ENCODE results near the gene C1orf232. TPM values are rescaled to one million over a fixed set of nuclear protein-coding genes. Genes with fewer than 3 reads are reported as not detected.

The C1orf232 gene
- total and polyA plus RNA-seq, 2 donors (not counting 3 experiments of a cell fraction or from before 2014, with no cell fraction given), result not detected

- ChIA-PET CTCF (interaction anchor here (1.4 to 2.1 kb wide), 2 partner anchors 10 to 54 kb away, joined by 4 to 10 read pairs; partner anchors contain the start of genes CEP85 and ZNF593), POLR2A (no interaction called here)
- intact Hi-C loops (cut with micrococcal nuclease), result no loop called here
- H3K27me3 ChIP-seq (ENCODE audit: control insufficient read depth in 2 of 2, insufficient read depth in 2 of 2, low read length in 2 of 2), result no peaks in the 10 kb centered on the region
- dilution Hi-C loops (cut with MboI; ENCODE audit: extremely low pct_ligation_motif_present, low sequenced_read_pairs), result no loop called here
- H2AFZ ChIP-seq (ENCODE audit: low read depth, low read length), result no peak overlapping the region
- no peaks in the 10 kb centered on the region for H3K9me3 ChIP-seq (replicated peaks; ENCODE audit: control insufficient read depth, insufficient read depth, low read length)
- H3K4me2 ChIP-seq (ENCODE audit: insufficient read depth, low read length), result no peak overlapping the region
- BruUV-seq (replicated peaks), result no TSS peak
- H3K27ac ChIP-seq (ENCODE audit: insufficient read depth, low read depth, low read length), result no peak overlapping the region
- H3K9me1 ChIP-seq (replicated peaks; ENCODE audit: control insufficient read depth, extremely low read depth, insufficient read depth, low read length), result no peaks in the 10 kb centered on the region
- H3K9ac ChIP-seq (replicated peaks; ENCODE audit: extremely low read depth, insufficient read depth, low read length), result no peak overlapping the region
- H4K20me1 ChIP-seq (replicated peaks; ENCODE audit: control insufficient read depth, extremely low read depth, insufficient read depth, low read length), result no peaks in the 10 kb centered on the region
- no peak overlapping the region for H3K4me3 ChIP-seq (replicated peaks in 1 of 3; ENCODE audit: insufficient read depth in 1 of 3, low read depth in 1 of 3, low read length in 3 of 3)
- FAIRE-seq, result no peak
- H3K4me1 ChIP-seq (ENCODE audit: control insufficient read depth, extremely low read depth, insufficient read depth, low read length), result no peaks in the 10 kb centered on the region
- no peaks in the 10 kb centered on the region for H3K79me2 ChIP-seq (ENCODE audit: control insufficient read depth, insufficient read depth, low read length)
- TF ChIP-seq GATA2 (IDR thresholded peaks at IDR 0.05; ENCODE audit: insufficient read depth, insufficient read length, low read depth, low read length) (no peak), POLR2AphosphoS5 (IDR thresholded peaks at IDR 0.05; ENCODE audit: insufficient read depth, low read depth, low read length) (no peak), EZH2 (IDR thresholded peaks at IDR 0.05; ENCODE audit: borderline replicate concordance, low read depth, low read length, severe bottlenecking) (no peak)
- TF ChIP-seq, protein P1, sequence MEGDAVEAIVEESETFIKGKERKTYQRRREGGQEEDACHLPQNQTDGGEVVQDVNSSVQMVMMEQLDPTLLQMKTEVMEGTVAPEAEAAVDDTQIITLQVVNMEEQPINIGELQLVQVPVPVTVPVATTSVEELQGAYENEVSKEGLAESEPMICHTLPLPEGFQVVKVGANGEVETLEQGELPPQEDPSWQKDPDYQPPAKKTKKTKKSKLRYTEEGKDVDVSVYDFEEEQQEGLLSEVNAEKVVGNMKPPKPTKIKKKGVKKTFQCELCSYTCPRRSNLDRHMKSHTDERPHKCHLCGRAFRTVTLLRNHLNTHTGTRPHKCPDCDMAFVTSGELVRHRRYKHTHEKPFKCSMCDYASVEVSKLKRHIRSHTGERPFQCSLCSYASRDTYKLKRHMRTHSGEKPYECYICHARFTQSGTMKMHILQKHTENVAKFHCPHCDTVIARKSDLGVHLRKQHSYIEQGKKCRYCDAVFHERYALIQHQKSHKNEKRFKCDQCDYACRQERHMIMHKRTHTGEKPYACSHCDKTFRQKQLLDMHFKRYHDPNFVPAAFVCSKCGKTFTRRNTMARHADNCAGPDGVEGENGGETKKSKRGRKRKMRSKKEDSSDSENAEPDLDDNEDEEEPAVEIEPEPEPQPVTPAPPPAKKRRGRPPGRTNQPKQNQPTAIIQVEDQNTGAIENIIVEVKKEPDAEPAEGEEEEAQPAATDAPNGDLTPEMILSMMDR (IDR thresholded peaks at IDR 0.05; ENCODE audit: extremely low read depth in 1 of 2, insufficient read depth in 1 of 2, low read depth in 1 of 2, low read length in 2 of 2), result no peak
- no peaks in the 10 kb centered on the region for H3K36me3 ChIP-seq (ENCODE audit: control insufficient read depth in 2 of 2, extremely low read depth in 1 of 2, insufficient read depth in 2 of 2, low read length in 2 of 2)
- no peak for DNase-seq (ENCODE audit: low read depth, low spot score)
These were observed 11.3 kb upstream of the C1orf232 start for GRCh38 chr1:26180010-26180506.

DNA sequence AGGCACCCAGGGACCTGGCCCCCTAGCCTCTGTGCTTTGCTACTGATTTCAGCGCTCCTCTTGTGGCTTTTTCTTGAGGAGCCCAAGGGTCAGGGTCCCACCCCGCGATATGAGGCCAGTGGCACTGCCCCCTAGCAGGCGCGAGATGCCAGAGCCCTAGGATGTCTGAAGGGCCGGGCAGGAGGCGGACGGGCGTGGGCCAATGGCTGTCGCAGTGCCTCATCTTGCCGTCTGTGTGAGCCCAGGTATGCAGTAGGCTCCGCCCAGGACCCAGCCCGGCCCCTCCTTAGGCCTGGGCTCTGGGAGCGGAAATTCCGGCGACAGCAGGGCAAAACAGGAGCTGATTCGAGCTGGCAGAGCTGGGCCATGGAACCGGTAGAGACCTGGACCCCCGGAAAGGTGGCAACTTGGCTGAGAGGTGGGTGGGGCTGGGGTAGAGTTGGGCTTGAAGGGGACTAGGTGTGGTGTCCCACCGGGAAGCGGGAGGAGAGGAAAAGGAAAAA lies 8.5 kb upstream of the C1orf232 start, which contains the start of gene CNKSR1:
Gene CNKSR1, plus strand, starts transcription at position 310 of the 503 bp plus-strand sequence. Its CDS starts 57 bp downstream, at position 367.
- H3K4me3 ChIP-seq (replicated peaks in 1 of 3; ENCODE audit: insufficient read depth in 1 of 3, low read depth in 1 of 3, low read length in 3 of 3), result no peak within 1 kb of the TSS
- intact Hi-C loops (cut with micrococcal nuclease), result no loop called here
- dilution Hi-C loops (cut with MboI; ENCODE audit: extremely low pct_ligation_motif_present, low sequenced_read_pairs), result no loop called here
- TF ChIP-seq POLR2AphosphoS5 (IDR thresholded peaks at IDR 0.05; ENCODE audit: insufficient read depth, low read depth, low read length), result no peak
- TF ChIP-seq, protein P1 (IDR thresholded peaks at IDR 0.05; ENCODE audit: extremely low read depth in 1 of 2, insufficient read depth in 1 of 2, low read depth in 1 of 2, low read length in 2 of 2), result no peak
- no peak for TF ChIP-seq MYC (IDR thresholded peaks at IDR 0.05; ENCODE audit: low read depth, low read length)
- TF ChIP-seq, protein P2, sequence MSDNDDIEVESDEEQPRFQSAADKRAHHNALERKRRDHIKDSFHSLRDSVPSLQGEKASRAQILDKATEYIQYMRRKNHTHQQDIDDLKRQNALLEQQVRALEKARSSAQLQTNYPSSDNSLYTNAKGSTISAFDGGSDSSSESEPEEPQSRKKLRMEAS (IDR thresholded peaks at IDR 0.05; ENCODE audit: insufficient read depth, insufficient read length), result no peak
- TF ChIP-seq EZH2 (IDR thresholded peaks at IDR 0.05; ENCODE audit: borderline replicate concordance, low read depth, low read length, severe bottlenecking), result no peak
- no peak for TF ChIP-seq GATA2 (IDR thresholded peaks at IDR 0.05; ENCODE audit: insufficient read depth, insufficient read length, low read depth, low read length)
- no peak for TF ChIP-seq FOS (IDR thresholded peaks at IDR 0.05; ENCODE audit: borderline replicate concordance, insufficient read depth, low read length)
- TF ChIP-seq POLR2A (IDR thresholded peaks at IDR 0.05; ENCODE audit: low read depth, low read length), result no peak
- no peak for TF ChIP-seq JUN (IDR thresholded peaks at IDR 0.05; ENCODE audit: borderline replicate concordance, insufficient read depth, insufficient read length, low read depth)
- no peaks in the 10 kb centered on the region for H3K36me3 ChIP-seq (ENCODE audit: control insufficient read depth in 2 of 2, extremely low read depth in 1 of 2, insufficient read depth in 2 of 2, low read length in 2 of 2)
- H2AFZ ChIP-seq (ENCODE audit: low read depth, low read length), result no peak within 1 kb of the TSS
- H3K9me1 ChIP-seq (replicated peaks; ENCODE audit: control insufficient read depth, extremely low read depth, insufficient read depth, low read length), result no peaks in the 10 kb centered on the region
- ChIA-PET CTCF (interaction anchor here (0.9 to 1.9 kb wide), 4 partner anchors 7 to 145 kb away, joined by 3 to 6 read pairs (median 4); partner anchors contain the start of gene ZNF593), POLR2A (no interaction called here)
- H3K79me2 ChIP-seq (ENCODE audit: control insufficient read depth, insufficient read depth, low read length), result no peaks in the 10 kb centered on the region
- no peak within 1 kb of the TSS for H3K4me2 ChIP-seq (ENCODE audit: insufficient read depth, low read length)
- no peaks in the 10 kb centered on the region for H4K20me1 ChIP-seq (replicated peaks; ENCODE audit: control insufficient read depth, extremely low read depth, insufficient read depth, low read length)
- no peak within 1 kb of the TSS for H3K27ac ChIP-seq (ENCODE audit: insufficient read depth, low read depth, low read length)
- no peaks in the 10 kb centered on the region for H3K4me1 ChIP-seq (ENCODE audit: control insufficient read depth, extremely low read depth, insufficient read depth, low read length)
- H3K27me3 ChIP-seq (ENCODE audit: control insufficient read depth in 2 of 2, insufficient read depth in 2 of 2, low read length in 2 of 2), result no peaks in the 10 kb centered on the region
- BruUV-seq (replicated peaks), result no TSS peak
- H3K9ac ChIP-seq (replicated peaks; ENCODE audit: extremely low read depth, insufficient read depth, low read length), result no peak within 1 kb of the TSS
- no peak for FAIRE-seq
- DNase-seq (ENCODE audit: low read depth, low spot score), result no peak
- H3K9me3 ChIP-seq (replicated peaks; ENCODE audit: control insufficient read depth, insufficient read depth, low read length), result no peaks in the 10 kb centered on the region
